Upper lobe of left lung (tissue), 6 donors: ENCODE measurements around the gene POLA1. TPM values are rescaled to one million over a fixed set of nuclear protein-coding genes. Genes with fewer than 3 reads are reported as not detected.

Source experiments
- ATAC-seq, 2 donors: fragments of 200-7000 bp; cut with Tn5 transposase; one replicate each; pipeline ENCODE4 v1.9.1; 2022; ENCODE audit warnings: mild to moderate bottlenecking in 2 of 2, moderate library complexity in 2 of 2; ENCODE audit not compliant: low FRiP score in 2 of 2
- DNase-seq, 2 donors: peaks; one replicate each; pipeline ENCODE4 v3.0.0-alpha.2; 2019 to 2020
- H3K27ac ChIP-seq, 4 donors: fragments of 200-600 bp; sonication (generic); one replicate each; pipeline ENCODE4 v1.5.1; 2016 to 2019
- H3K27me3 ChIP-seq, 4 donors: fragments of 200-600 bp; sonication (generic); one replicate each; pipeline ENCODE4 v1.5.1; 2017 to 2019
- H3K36me3 ChIP-seq, 4 donors: fragments of 200-600 bp; sonication (generic); one replicate each; pipeline ENCODE4 v1.5.1; 2016 to 2019
- H3K4me1 ChIP-seq, 4 donors: fragments of 200-600 bp; sonication (generic); one replicate each; pipeline ENCODE4 v1.5.1; 2018 to 2019
- H3K4me3 ChIP-seq, 4 donors: fragments of 200-600 bp; sonication (generic); one replicate each; pipeline ENCODE4 v1.5.1; 2017 to 2019; ENCODE audit warnings: mild to moderate bottlenecking in 2 of 4, moderate library complexity in 1 of 4
- H3K9me3 ChIP-seq, 4 donors: fragments of 200-600 bp; sonication (generic); one replicate each; pipeline ENCODE4 v1.5.1; 2018 to 2019
- EP300 ChIP-seq, 4 donors: sonication (generic); formaldehyde crosslinking; IDR thresholded peaks; one replicate each; pipeline ENCODE4 v1.5.1; 2017; ENCODE audit warnings: antibody characterized with exemption in 4 of 4, control low read depth in 2 of 4
- POLR2A ChIP-seq, 4 donors: fragments of 450-650 bp; IDR thresholded peaks; one replicate each; pipeline ENCODE4 v1.5.1; 2016 to 2017; ENCODE audit warnings: antibody characterized with exemption in 4 of 4, mild to moderate bottlenecking in 2 of 4
- POLR2AphosphoS5 ChIP-seq, 2 donors: sonication (generic); formaldehyde crosslinking; IDR thresholded peaks; one replicate each; pipeline ENCODE4 v1.5.1; 2017; ENCODE audit warnings: antibody characterized with exemption in 2 of 2
- WGBS, 2 donors: methylation state at CpG; one replicate each; pipeline ENCODE4 v1.1.5; 2017 to 2018; 5-methylcytosine and 5-hydroxymethylcytosine counted together
- total RNA-seq, 6 donors: library from RNA; depleted of rRNA in 4 of 6; stranded (reverse); fragments of >200 nt in 4 of 6; gene quantifications; one replicate each; pipeline versions ENCODE4 v1.1.0 to v1.2.1, GENCODE V29; 2016 to 2021
- TF ChIP-seq, protein P1 (sequence below), 6 experiments: fragments of 450-650 bp in 4 of 6; fragments of 200-600 bp in 2 of 6; sonication (generic) in 2 of 6; IDR thresholded peaks; one replicate each; pipeline ENCODE4 v1.5.1; 2016 to 2019; ENCODE audit warnings: antibody characterized with exemption in 6 of 6
- donor health status: DM: no; HTN: no; CAD: no; lungs with moderate emphysema.
- donor health status: DM: no; HTN: yes; CAD: no; lungs with severe emphysema.

The POLA1 gene
- total RNA-seq, 6 donors from 2014 or later: 6.3 to 15.7 (median 8.9) TPM

DNA sequence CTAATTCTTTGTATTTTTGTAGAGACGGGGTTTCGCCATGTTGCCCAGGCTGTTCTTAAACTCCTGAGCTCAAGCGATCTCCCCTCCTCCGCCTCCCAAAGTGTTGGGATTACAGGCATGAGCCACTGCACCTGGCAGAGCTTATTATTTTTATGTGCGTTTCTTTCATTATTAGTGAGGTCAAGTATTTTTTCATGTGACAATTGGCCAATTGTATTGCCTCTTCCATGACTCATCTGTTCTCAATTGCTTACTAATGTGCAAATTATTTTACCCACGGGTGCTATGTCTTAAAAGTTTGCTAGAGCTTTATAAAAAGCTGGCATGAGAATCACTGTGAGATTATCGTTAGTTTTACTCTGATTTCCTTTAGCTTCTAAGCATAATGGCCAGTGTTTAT is 335.0 kb downstream of the POLA1 start:
- TF ChIP-seq POLR2AphosphoS5 (IDR thresholded peaks at IDR 0.05) (no peak), POLR2A (IDR thresholded peaks at IDR 0.05) (no peak), EP300 (IDR thresholded peaks at IDR 0.05) (no peak)
- TF ChIP-seq, protein P1, sequence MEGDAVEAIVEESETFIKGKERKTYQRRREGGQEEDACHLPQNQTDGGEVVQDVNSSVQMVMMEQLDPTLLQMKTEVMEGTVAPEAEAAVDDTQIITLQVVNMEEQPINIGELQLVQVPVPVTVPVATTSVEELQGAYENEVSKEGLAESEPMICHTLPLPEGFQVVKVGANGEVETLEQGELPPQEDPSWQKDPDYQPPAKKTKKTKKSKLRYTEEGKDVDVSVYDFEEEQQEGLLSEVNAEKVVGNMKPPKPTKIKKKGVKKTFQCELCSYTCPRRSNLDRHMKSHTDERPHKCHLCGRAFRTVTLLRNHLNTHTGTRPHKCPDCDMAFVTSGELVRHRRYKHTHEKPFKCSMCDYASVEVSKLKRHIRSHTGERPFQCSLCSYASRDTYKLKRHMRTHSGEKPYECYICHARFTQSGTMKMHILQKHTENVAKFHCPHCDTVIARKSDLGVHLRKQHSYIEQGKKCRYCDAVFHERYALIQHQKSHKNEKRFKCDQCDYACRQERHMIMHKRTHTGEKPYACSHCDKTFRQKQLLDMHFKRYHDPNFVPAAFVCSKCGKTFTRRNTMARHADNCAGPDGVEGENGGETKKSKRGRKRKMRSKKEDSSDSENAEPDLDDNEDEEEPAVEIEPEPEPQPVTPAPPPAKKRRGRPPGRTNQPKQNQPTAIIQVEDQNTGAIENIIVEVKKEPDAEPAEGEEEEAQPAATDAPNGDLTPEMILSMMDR (IDR thresholded peaks at IDR 0.05): no peak
- WGBS, 2 donors: 73 to 76% methylated on average over 6 to 7 of the region's 7 CpGs
- Histone ChIP-seq H3K4me3 (no peak overlapping the region), H3K27me3 (peaks cover 0 to 5% (median 0%) of the 10 kb centered on the region in 4 donors), H3K27ac (no peak overlapping the region), H3K4me1 (no peaks in the 10 kb centered on the region), H3K9me3 (no peaks in the 10 kb centered on the region), H3K36me3 (no peaks in the 10 kb centered on the region)
- DNase-seq: no peak
- ATAC-seq: no peak

DNA sequence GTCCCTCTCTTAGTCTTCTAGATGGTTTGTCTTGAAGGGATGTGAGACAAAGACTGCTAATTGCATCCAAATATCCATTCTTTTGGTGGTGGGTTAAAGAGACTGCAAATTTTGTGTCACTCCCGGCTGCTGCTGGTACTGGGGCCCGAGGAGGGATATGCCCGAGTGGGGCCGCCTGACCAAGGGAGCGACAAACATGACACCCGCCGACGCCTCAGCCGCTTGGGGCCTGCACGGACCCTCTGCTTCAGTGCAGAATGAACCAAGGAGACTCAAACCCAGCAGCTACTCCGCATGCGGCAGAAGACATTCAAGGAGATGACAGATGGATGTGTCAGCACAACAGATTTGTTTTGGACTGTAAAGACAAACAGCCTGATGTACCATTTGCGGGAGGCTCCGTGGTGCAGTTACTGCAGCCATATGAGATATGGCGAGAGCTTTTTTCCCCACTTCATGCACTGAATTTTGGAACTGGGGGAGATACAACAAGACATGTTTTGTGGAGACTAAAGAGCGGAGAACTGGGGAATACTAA is 335.6 kb downstream of the POLA1 start:
- WGBS, 2 donors: 82 to 91% methylated on average over 4 to 16 of the region's 16 CpGs
- no peaks in the 10 kb centered on the region for H3K4me1 ChIP-seq
- ATAC-seq: no peak
- no peak overlapping the region for H3K27ac ChIP-seq
- no peak for DNase-seq
- H3K36me3 ChIP-seq: no peaks in the 10 kb centered on the region
- TF ChIP-seq, protein P1 (IDR thresholded peaks at IDR 0.05): no peak
- no peak for TF ChIP-seq POLR2AphosphoS5 (IDR thresholded peaks at IDR 0.05)
- no peak for TF ChIP-seq POLR2A (IDR thresholded peaks at IDR 0.05)
- no peak for TF ChIP-seq EP300 (IDR thresholded peaks at IDR 0.05)
- no peaks in the 10 kb centered on the region for H3K9me3 ChIP-seq
- peaks cover 0 to 5% (median 0%) of the 10 kb centered on the region in 4 donors for H3K27me3 ChIP-seq
- H3K4me3 ChIP-seq: no peak overlapping the region

DNA sequence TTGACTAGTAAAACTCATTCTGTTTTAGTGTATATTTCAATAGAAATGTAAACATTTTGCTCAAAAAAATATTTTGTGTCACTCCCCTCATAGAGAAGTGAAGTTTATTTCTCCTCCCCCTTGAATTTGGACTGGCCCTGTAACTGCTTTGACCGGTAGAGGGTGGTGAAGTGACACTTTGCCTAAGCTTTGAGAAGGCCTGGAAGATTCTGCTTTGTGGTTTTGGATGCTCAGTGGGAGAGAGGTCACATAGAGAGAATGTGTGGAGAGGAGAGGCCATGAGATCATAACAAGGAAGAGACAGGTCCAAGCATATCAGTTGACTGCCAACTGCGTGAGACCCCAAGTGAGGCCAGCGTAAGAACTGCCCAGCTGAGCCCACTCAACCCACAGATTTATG is 341.2 kb downstream of the POLA1 start:
- H3K27ac ChIP-seq: no peak overlapping the region
- TF ChIP-seq EP300 (IDR thresholded peaks at IDR 0.05): no peak
- no peak for TF ChIP-seq POLR2AphosphoS5 (IDR thresholded peaks at IDR 0.05)
- TF ChIP-seq, protein P1 (IDR thresholded peaks at IDR 0.05): no peak
- no peak for TF ChIP-seq POLR2A (IDR thresholded peaks at IDR 0.05)
- DNase-seq (no peak), ATAC-seq (no peak)
- no peaks in the 10 kb centered on the region for H3K27me3 ChIP-seq
- 80 to 85% methylated on average over 2 to 3 of the region's 3 CpGs for WGBS, 2 donors
- H3K4me1 ChIP-seq: no peaks in the 10 kb centered on the region
- H3K4me3 ChIP-seq: no peak overlapping the region
- no peaks in the 10 kb centered on the region for H3K36me3 ChIP-seq
- H3K9me3 ChIP-seq: no peaks in the 10 kb centered on the region

DNA sequence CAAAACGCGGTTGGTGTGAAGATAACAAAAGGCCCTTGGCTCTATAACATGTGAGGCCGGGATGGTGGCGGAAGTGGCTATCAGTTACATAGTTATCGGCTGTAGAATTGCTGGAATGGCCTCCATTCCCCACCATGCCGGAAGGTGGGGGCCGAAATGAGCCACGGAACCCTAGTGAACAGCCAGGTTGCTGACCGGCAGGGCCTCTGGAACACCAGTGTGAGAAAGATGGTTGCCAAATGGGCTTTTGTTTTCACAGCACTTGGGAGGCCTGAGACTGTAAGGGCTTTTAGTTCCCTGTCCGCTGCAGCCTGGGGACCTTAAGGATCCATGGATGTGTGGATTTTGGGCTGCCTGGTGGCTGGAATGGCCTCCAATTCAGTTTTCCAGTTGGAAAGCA is 345.3 kb downstream of the POLA1 start:
- ATAC-seq: no peak
- whole genome bisulfite sequencing, 2 donors: 84 to 86% methylated on average over 9 to 10 of the region's 10 CpGs
- TF ChIP-seq, protein P1 (IDR thresholded peaks at IDR 0.05): no peak
- TF ChIP-seq POLR2AphosphoS5 (IDR thresholded peaks at IDR 0.05) (no peak), POLR2A (IDR thresholded peaks at IDR 0.05) (no peak), EP300 (IDR thresholded peaks at IDR 0.05) (no peak)
- no peaks in the 10 kb centered on the region for H3K36me3 ChIP-seq
- no peak for DNase-seq
- H3K27ac ChIP-seq: no peak overlapping the region
- no peaks in the 10 kb centered on the region for H3K9me3 ChIP-seq
- H3K4me1 ChIP-seq: no peaks in the 10 kb centered on the region
- no peaks in the 10 kb centered on the region for H3K27me3 ChIP-seq
- H3K4me3 ChIP-seq: no peak overlapping the region

DNA sequence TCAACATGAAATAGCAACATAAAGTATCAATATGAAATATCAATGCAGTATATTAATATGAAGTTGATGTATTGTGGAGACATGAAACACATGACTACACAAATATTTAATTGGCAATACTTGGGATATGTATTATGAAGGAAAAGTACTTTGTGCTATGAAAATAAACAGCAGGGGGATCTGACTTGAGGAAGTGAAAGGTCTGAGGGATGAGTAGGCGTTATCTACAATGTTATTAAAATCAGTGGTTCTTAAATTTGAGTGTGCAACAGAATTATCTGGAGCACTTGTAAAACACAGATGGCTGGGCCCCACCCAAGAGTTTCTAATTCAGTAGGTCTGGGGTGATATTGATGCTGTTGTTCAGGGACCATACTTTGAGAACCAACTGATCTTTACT is 349.5 kb downstream of the POLA1 start:
- ATAC-seq (no peak), DNase-seq (no peak)
- Histone ChIP-seq H3K27me3 (no peaks in the 10 kb centered on the region), H3K4me3 (no peak overlapping the region), H3K27ac (no peak overlapping the region), H3K9me3 (no peaks in the 10 kb centered on the region), H3K4me1 (no peaks in the 10 kb centered on the region), H3K36me3 (no peaks in the 10 kb centered on the region)
- WGBS, 2 donors: 71 to 78% methylated on average over 1 of the region's 1 CpG
- TF ChIP-seq EP300 (IDR thresholded peaks at IDR 0.05) (no peak), POLR2A (IDR thresholded peaks at IDR 0.05) (no peak), POLR2AphosphoS5 (IDR thresholded peaks at IDR 0.05) (no peak)
- TF ChIP-seq, protein P1 (IDR thresholded peaks at IDR 0.05): no peak
